Type B pancreatic cell (in vitro differentiated cells): Measurements from ENCODE around the gene CENPM. TPM values are rescaled to one million over a fixed set of nuclear protein-coding genes. Genes with fewer than 3 reads are reported as not detected.
A peak's percentile ranks its signal among the peaks of the same experiment; 100 is the strongest.

Experiments used
- DNase-seq: peaks from one replicate; pipeline ENCODE4 v3.0.0; 2021; ENCODE audit warnings: mixed read lengths; ENCODE audit not compliant: unreplicated experiment; ENCODE audit errors: extremely low spot score
- H3K27ac Mint-ChIP-seq: 2 replicates; pipeline ENCODE4 v1.8.0; 2021; ENCODE audit warnings: mild to moderate bottlenecking, mixed read lengths
- H3K27me3 Mint-ChIP-seq: 2 replicates; pipeline ENCODE4 v1.8.0; 2021; ENCODE audit warnings: mixed read lengths
- H3K36me3 Mint-ChIP-seq: 2 replicates; pipeline ENCODE4 v1.8.0; 2021; ENCODE audit warnings: mixed read lengths
- H3K4me1 Mint-ChIP-seq: one replicate; pipeline ENCODE4 v1.8.0; 2021; ENCODE audit warnings: mixed read lengths; ENCODE audit not compliant: unreplicated experiment
- H3K4me3 Mint-ChIP-seq: 2 replicates; pipeline ENCODE4 v1.8.0; 2021; ENCODE audit warnings: mild to moderate bottlenecking, mixed read lengths
- H3K9me3 Mint-ChIP-seq: 2 replicates; pipeline ENCODE4 v1.8.0; 2021; ENCODE audit warnings: mixed read lengths
- CTCF ChIP-seq: fragments of 200-600 bp; sonication (generic); conservative IDR thresholded peaks from 2 replicates; pipeline ENCODE4 v1.5.0; 2021; ENCODE audit warnings: antibody characterized with exemption, mild to moderate bottlenecking
- microRNA-seq: library from miRNA; unstranded; fragments of <30 nt; microRNA quantifications from one replicate; pipeline ENCODE4, GENCODE V29; 2020
- total RNA-seq: library from RNA; stranded (reverse); gene quantifications from 2 replicates; pipeline ENCODE4 v1.2.1, GENCODE V29; 2021; ENCODE audit warnings: low replicate concordance

Gene CENPM
- total RNA-seq, 1 donor from 2014 or later, result 29.4 TPM

- Mint-ChIP-seq H3K36me3 (no peaks in the 10 kb centered on the region), H3K27me3 (no peaks in the 10 kb centered on the region), H3K27ac (no peak overlapping the region), H3K4me3 (no peak overlapping the region), H3K9me3 (no peaks in the 10 kb centered on the region), H3K4me1 (no peaks in the 10 kb centered on the region)
- TF ChIP-seq CTCF, result no peak
- DNase-seq, result no peak
Measured at GRCh38 chr22:41899110-41899509, 47.8 kb downstream of the CENPM start.

GRCh38 chr22:41898645-41899044 lies 48.3 kb downstream of the CENPM start:
- no peak for DNase-seq
- TF ChIP-seq CTCF, result no peak
- Mint-ChIP-seq H3K4me3 (no peak overlapping the region), H3K36me3 (no peaks in the 10 kb centered on the region), H3K4me1 (no peaks in the 10 kb centered on the region), H3K27me3 (no peaks in the 10 kb centered on the region), H3K27ac (no peak overlapping the region), H3K9me3 (no peaks in the 10 kb centered on the region)

- Mint-ChIP-seq H3K36me3 (peaks cover 6% of the 10 kb centered on the region), H3K4me1 (no peaks in the 10 kb centered on the region), H3K27me3 (no peaks in the 10 kb centered on the region), H3K27ac (no peak overlapping the region), H3K9me3 (no peaks in the 10 kb centered on the region), H3K4me3 (no peak overlapping the region)
- DNase-seq, result no peak
- TF ChIP-seq CTCF, result no peak
Measured at GRCh38 chr22:41893591-41894375, 53.2 kb downstream of the CENPM start.

GRCh38 chr22:41892721-41893120 lies 54.2 kb downstream of the CENPM start:
- DNase-seq, result no peak
- Mint-ChIP-seq H3K27ac (peak overlapping the region; percentile 13), H3K27me3 (no peaks in the 10 kb centered on the region), H3K4me1 (no peaks in the 10 kb centered on the region), H3K9me3 (no peaks in the 10 kb centered on the region), H3K36me3 (peaks cover 9% of the 10 kb centered on the region), H3K4me3 (no peak overlapping the region)
- TF ChIP-seq CTCF, result no peak

GRCh38 chr22:41891407-41891806 lies 55.5 kb downstream of the CENPM start:
- no peaks in the 10 kb centered on the region for H3K4me1 Mint-ChIP-seq
- no peak for TF ChIP-seq CTCF
- no peak for DNase-seq
- H3K27me3 Mint-ChIP-seq, result no peaks in the 10 kb centered on the region
- H3K9me3 Mint-ChIP-seq, result no peaks in the 10 kb centered on the region
- H3K36me3 Mint-ChIP-seq, result peaks cover 15% of the 10 kb centered on the region
- no peak overlapping the region for H3K4me3 Mint-ChIP-seq
- no peak overlapping the region for H3K27ac Mint-ChIP-seq

Small RNA genes lying within 50 kb of the gene (microRNA-seq; reads per million reads assigned to microRNA genes)
- gene MIR33A, result 52.9 reads per million, percentile 55 among the genes with 10 or more reads in this experiment

Other genes with a start within 250 kb of the CENPM start
- 0.90 and 1.2 TPM in 2 replicates for gene MEI1, start 247.6 kb downstream of the CENPM start, total RNA-seq
- gene CCDC134, start 146.5 kb downstream of the CENPM start, total RNA-seq, result 13.2 and 19.6 TPM in 2 replicates
- gene SREBF2, start 114.0 kb downstream of the CENPM start, total RNA-seq, result 110 and 119 TPM in 2 replicates
- 0.22 and 0.45 TPM in 2 replicates for gene SHISA8, start 32.1 kb downstream of the CENPM start, total RNA-seq
- 0.79 and 3.4 TPM in 2 replicates for gene TNFRSF13C, start 20.3 kb downstream of the CENPM start, total RNA-seq
- gene SEPTIN3, start 22.3 kb upstream of the CENPM start, total RNA-seq, result 3.7 and 16.3 TPM in 2 replicates
- not detected in 2 replicates for gene WBP2NL, start 51.6 kb upstream of the CENPM start, total RNA-seq
- 24.1 and 35.9 TPM in 2 replicates for gene NAGA, start 123.7 kb upstream of the CENPM start, total RNA-seq
- 4.1 and 11.9 TPM in 2 replicates for gene PHETA2, start 127.1 kb upstream of the CENPM start, total RNA-seq
- gene SMDT1, start 132.5 kb upstream of the CENPM start, total RNA-seq, result 80.6 and 102 TPM in 2 replicates
- 93.9 and 109 TPM in 2 replicates for gene NDUFA6, start 143.6 kb upstream of the CENPM start, total RNA-seq
- 3.1 and 4.0 TPM in 2 replicates for gene CYP2D6, start 183.7 kb upstream of the CENPM start, total RNA-seq